Measurements from ENCODE around the gene DENND1A. TPM values are rescaled to one million over a fixed set of nuclear protein-coding genes. Genes with fewer than 3 reads are reported as not detected.

Gene DENND1A
- polyA plus RNA-seq, 6 donors from 2014 or later: 4.0 to 9.5 (median 5.3) TPM

DNA sequence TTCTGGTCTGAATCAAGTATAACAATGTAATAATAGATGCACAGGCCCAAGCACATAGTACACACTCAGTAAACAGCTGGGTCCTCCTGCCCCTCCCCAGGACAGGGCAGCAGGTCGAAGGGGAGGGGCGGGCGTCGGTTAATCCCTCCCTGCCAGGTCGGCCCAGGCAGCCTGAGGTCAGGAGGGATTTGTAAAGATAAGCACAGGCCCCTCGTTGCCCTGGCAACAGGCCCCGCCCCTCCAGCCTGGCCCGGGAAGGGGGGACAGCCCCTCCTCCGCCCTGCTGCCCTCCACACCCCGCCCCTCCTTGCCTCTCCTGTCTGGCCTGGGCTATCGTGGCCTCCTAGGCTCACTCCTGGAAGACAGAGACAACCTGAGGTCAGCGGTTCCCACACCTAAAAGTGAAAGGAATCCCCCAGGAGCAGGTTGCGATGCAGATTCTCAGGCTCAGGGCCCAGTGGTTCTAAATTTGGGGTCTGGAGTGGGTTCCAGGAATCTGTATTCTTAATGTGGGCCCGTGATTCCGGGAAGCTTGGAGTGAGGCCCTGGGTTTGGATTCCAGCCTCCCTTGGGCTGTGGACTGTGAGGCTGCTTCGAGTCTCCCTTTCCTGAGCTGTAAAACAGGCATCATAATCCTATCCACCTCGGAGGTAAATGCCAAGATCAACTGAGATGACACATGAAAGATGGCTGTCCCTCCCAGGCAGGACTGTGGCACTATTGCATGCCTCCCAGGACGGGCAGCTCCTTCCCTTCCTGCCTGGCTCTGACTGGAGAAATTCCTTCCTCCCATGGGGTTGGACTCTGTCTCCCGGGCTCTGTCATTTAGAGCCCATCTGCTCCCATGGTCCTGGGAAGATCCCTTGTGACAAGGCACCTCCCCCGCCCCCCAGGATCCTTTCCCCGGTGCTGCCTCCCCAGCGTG is 569.5 kb downstream of the DENND1A start:
- Mint-ChIP-seq H3K4me1 (peaks cover 13 to 22% (median 13%) of the 10 kb centered on the region in 3 donors), H3K36me3 (no peaks in the 10 kb centered on the region), H3K27me3 (peaks cover 0 to 4% (median 3%) of the 10 kb centered on the region in 3 donors), H3K9me3 (no peaks in the 10 kb centered on the region), H3K27ac (peak overlapping the region in 2 of 6 donors; percentile 33 to 73), H3K4me3 (peak overlapping the region in 3 of 8 donors; percentile 29 to 71 (median 29))
- DNase-seq: peak; percentile 66
- ATAC-seq (ENCODE audit: low read depth in 2 of 2): peak; percentile 77 to 79

DNA sequence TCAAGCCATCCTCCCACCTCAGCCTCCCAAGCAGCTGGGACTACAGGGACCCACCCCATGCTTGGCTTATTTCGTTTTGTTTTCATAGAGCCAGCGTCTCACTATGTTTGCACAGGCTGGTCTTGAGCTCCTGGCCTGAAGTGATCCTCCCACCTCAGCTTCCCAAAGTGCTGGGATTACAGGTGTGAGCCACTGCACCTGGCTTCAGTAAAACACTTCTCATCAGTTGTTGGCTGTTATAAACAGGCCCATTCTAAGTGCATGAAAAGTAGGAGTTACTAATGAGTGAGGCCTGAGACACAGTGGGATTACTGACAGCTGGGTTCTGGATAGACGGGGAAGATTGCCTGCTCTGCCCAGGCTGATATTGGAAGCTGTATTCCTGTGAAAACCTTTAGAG is 570.4 kb downstream of the DENND1A start:
- Mint-ChIP-seq H3K4me3 (peak overlapping the region in 1 of 8 donors; percentile 71), H3K27ac (peak overlapping the region in 4 of 6 donors; percentile 14 to 73 (median 38)), H3K27me3 (no peaks in the 10 kb centered on the region), H3K36me3 (no peaks in the 10 kb centered on the region), H3K9me3 (no peaks in the 10 kb centered on the region), H3K4me1 (peaks cover 13 to 22% (median 13%) of the 10 kb centered on the region in 3 donors)
- DNase-seq (no peak), ATAC-seq (ENCODE audit: low read depth in 2 of 2) (no peak)

DNA sequence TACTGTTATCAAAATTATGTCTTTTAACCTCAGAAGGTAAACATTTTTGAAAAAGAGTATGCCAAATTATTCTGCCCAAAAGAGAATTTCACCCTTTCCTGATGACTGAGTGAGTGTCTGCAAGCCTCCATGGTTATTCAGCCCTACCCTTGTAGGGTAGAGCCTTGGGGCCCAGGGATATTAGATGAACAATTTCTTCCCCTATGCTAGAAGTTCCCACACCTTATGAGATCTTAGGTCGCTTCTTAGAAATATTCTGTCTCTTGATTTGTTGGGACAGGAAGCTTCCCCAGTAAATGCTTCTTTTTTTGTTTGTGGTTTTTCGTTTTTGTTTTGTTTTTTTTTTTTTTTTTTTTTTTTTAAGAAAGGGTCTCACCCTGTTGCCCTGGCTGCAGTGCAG is 570.8 kb downstream of the DENND1A start:
- Mint-ChIP-seq H3K27me3 (no peaks in the 10 kb centered on the region), H3K4me3 (peak overlapping the region in 2 of 8 donors; percentile 49 to 71), H3K36me3 (no peaks in the 10 kb centered on the region), H3K4me1 (peaks cover 16 to 24% (median 17%) of the 10 kb centered on the region in 3 donors), H3K9me3 (no peaks in the 10 kb centered on the region), H3K27ac (peak overlapping the region in 4 of 6 donors; percentile 33 to 80 (median 38))
- no peak for DNase-seq
- no peak for ATAC-seq (ENCODE audit: low read depth in 2 of 2)

GRCh38 chr9:123358181-123358905 is 571.6 kb downstream of the DENND1A start:
- H3K36me3 Mint-ChIP-seq: no peaks in the 10 kb centered on the region
- peak overlapping the region in 3 of 6 donors; percentile 33 to 80 (median 71) for H3K27ac Mint-ChIP-seq
- no peaks in the 10 kb centered on the region for H3K27me3 Mint-ChIP-seq
- no peak for ATAC-seq (ENCODE audit: low read depth in 2 of 2)
- H3K4me1 Mint-ChIP-seq: peaks cover 16 to 26% (median 20%) of the 10 kb centered on the region in 3 donors
- DNase-seq: no peak
- H3K9me3 Mint-ChIP-seq: no peaks in the 10 kb centered on the region
- peak overlapping the region in 4 of 8 donors; percentile 49 to 71 (median 57) for H3K4me3 Mint-ChIP-seq

DNA sequence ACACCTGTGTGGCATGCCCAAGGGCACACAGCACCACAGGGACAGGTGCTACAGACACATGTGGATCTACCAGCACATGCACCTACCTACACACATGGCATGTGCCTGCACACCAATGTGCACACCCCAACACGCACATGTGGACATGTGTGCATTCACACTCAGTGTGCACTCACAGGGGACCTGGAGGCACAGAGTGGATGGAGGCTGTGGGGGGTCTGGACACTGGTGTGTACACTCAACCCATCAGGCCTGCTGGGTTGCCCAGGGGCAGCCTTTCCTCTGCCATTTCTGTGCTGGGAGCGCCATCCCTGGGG is 572.2 kb downstream of the DENND1A start:
- no peak for DNase-seq
- H3K9me3 Mint-ChIP-seq: no peaks in the 10 kb centered on the region
- peaks cover 0 to 2% (median 0%) of the 10 kb centered on the region in 3 donors for H3K27me3 Mint-ChIP-seq
- ATAC-seq (ENCODE audit: low read depth in 2 of 2): no peak
- H3K27ac Mint-ChIP-seq: no peak overlapping the region
- H3K4me3 Mint-ChIP-seq: peak overlapping the region in 1 of 8 donors; percentile 61
- H3K4me1 Mint-ChIP-seq: peaks cover 18 to 26% (median 20%) of the 10 kb centered on the region in 3 donors
- H3K36me3 Mint-ChIP-seq: no peaks in the 10 kb centered on the region

DNA sequence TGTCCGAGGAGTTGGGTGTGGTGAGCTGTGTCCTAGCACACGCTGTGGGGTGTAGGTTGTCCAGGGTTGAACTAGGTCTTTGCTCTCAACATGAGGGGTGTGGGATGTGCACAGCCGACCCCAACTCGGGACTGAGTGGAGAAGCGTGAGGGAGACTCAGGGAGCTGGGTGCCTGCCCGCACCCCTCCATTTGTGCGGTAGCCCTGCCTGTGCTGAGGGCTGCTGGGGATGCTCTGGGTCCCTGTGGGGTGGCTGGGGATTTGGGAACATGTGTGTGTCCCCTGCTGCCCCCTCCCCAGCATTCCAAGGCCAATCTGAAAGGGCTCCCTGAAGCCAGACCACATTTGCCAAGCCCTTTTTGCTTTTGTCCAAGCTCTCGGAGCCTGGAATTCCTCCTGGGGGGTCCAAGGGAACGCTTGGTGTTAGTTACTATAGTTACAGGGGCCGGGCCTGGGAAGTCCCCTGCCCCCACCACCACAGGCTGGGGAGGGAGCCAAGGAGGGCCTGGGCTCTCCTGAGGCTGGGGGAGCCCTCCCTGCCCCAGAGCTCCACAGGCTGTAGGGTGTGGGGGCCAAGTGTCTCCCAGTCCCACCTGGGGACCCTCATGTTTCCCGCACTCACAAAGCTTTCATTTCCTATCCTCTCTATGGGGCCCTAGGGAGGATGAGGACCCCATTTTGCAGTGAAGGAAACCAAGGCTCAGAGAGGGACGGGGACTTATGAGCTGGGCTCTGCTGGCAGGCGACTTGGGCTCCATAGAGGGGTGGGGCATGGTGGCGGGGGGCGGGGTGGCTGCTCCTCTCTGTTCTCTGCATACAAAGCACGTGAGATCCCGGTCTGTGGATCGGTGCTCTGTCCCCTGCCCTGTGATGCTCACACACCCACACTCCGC is 572.8 kb downstream of the DENND1A start:
- Mint-ChIP-seq H3K36me3 (no peaks in the 10 kb centered on the region), H3K4me3 (no peak overlapping the region), H3K27ac (peak overlapping the region in 1 of 6 donors; percentile 79), H3K27me3 (peaks cover 0 to 6% (median 0%) of the 10 kb centered on the region in 3 donors), H3K4me1 (peaks cover 20 to 30% (median 22%) of the 10 kb centered on the region in 3 donors), H3K9me3 (no peaks in the 10 kb centered on the region)
- ATAC-seq (ENCODE audit: low read depth in 2 of 2): no peak
- no peak for DNase-seq

DNA sequence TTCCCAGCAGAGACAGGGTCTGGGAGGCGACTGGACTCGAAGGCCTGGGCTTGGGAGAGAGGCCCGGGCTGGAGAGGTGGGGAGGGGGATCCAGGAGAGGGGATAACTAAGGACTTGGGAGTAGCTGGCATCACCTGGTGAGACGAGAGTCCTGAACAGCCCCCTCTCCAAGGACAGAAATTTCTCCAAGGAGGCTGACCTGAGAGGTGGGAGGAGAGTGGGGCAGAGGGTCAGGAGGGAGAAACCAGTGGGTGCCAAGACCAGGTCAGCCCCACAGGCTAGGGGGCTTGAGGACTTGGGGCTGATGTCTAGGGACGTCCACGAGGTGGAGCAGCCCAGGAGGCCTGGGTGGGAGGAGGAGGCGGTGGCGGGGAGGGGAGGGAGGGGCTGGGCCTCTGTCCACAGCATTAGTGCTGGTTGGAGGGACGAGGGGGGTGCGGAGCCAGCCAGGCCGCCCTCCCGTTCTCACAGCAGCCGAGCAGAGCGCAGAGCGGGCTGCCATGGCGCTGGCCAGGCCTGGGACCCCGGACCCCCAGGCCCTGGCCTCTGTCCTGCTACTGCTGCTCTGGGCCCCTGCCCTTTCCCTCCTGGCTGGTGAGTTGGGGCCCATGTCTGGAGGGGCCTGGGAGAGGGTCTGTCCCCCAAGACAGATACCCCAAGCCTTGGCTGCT is 574.0 kb downstream of the DENND1A start, which contains the start of gene CRB2:
Gene CRB2, plus strand, starts transcription at position 437 of the 671 bp plus-strand sequence. Its CDS starts 64 bp downstream, at position 501.
- Mint-ChIP-seq H3K9me3 (no peaks in the 10 kb centered on the region), H3K4me1 (peaks cover 20 to 30% (median 22%) of the 10 kb centered on the region in 3 donors), H3K4me3 (peak within 1 kb of the TSS in 1 of 8 donors; percentile 2), H3K27ac (peak within 1 kb of the TSS in 2 of 6 donors; percentile 47 to 79), H3K27me3 (peaks cover 0 to 6% (median 0%) of the 10 kb centered on the region in 3 donors), H3K36me3 (no peaks in the 10 kb centered on the region)
- no peak for DNase-seq
- ATAC-seq (ENCODE audit: low read depth in 2 of 2): no peak

DNA sequence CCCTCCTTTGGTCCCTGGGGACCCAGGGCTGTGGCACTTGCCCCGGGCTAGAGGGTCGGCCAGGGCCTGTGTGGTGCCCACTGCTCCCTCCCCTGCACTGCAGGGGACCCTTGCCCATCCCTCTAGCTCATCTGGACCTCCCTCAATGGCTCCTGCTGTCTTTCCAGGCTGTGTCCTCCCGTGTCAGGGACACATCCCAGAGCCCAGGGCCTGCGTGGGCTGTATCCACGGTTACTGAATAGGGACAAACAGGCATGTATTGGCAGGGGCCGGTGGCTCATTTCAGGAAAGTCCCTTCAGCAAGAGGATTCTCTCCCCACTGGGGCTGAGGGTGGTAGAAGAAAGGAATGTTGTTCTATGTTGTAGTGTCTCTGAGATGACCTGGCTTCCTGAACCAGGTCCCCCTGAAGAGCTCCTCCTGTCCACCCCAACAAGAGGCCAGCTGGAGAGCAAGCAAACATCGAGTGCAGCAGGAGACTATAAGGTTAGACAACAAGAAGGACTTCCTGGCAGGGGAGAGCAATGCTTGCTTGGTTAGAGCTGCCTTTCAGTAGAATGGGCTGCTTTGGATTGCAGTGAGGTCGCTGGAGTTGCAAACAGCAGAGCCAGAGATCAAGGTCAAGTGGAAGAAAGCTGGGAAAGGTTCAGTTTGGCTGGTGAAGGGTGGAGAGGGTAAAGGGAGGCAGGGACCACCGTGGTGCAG is 575.0 kb downstream of the DENND1A start:
- Mint-ChIP-seq H3K4me3 (peak overlapping the region in 1 of 8 donors; percentile 2), H3K36me3 (no peaks in the 10 kb centered on the region), H3K4me1 (peaks cover 16 to 32% (median 29%) of the 10 kb centered on the region in 3 donors), H3K9me3 (no peaks in the 10 kb centered on the region), H3K27me3 (peaks cover 0 to 6% (median 0%) of the 10 kb centered on the region in 3 donors), H3K27ac (peak overlapping the region in 2 of 6 donors; percentile 47 to 75)
- ATAC-seq (ENCODE audit: low read depth in 2 of 2) (no peak), DNase-seq (no peak)

GRCh38 chr9:123353984-123354591 is 575.8 kb downstream of the DENND1A start:
- DNase-seq (peak; percentile 53), ATAC-seq (ENCODE audit: low read depth in 2 of 2) (peak; percentile 66 to 70)
- peak overlapping the region in 2 of 6 donors; percentile 53 to 63 for H3K27ac Mint-ChIP-seq
- H3K4me1 Mint-ChIP-seq: peaks cover 13 to 29% (median 21%) of the 10 kb centered on the region in 3 donors
- H3K27me3 Mint-ChIP-seq: peaks cover 0 to 6% (median 0%) of the 10 kb centered on the region in 3 donors
- peak overlapping the region in 2 of 8 donors; percentile 14 to 59 for H3K4me3 Mint-ChIP-seq
- no peaks in the 10 kb centered on the region for H3K9me3 Mint-ChIP-seq
- no peaks in the 10 kb centered on the region for H3K36me3 Mint-ChIP-seq

GRCh38 chr9:123353041-123353440 is 576.9 kb downstream of the DENND1A start:
- Mint-ChIP-seq H3K27me3 (peaks cover 0 to 6% (median 0%) of the 10 kb centered on the region in 3 donors), H3K4me1 (peaks cover 13 to 20% (median 20%) of the 10 kb centered on the region in 3 donors), H3K36me3 (no peaks in the 10 kb centered on the region), H3K27ac (peak overlapping the region in 1 of 6 donors; percentile 61), H3K4me3 (no peak overlapping the region), H3K9me3 (no peaks in the 10 kb centered on the region)
- no peak for DNase-seq
- no peak for ATAC-seq (ENCODE audit: low read depth in 2 of 2)

GRCh38 chr9:123350590-123351310 is 579.2 kb downstream of the DENND1A start:
- no peak for DNase-seq
- Mint-ChIP-seq H3K27me3 (peaks cover 0 to 6% (median 0%) of the 10 kb centered on the region in 3 donors), H3K9me3 (no peaks in the 10 kb centered on the region), H3K36me3 (no peaks in the 10 kb centered on the region), H3K27ac (peak overlapping the region in 2 of 6 donors; percentile 39 to 45), H3K4me3 (peak overlapping the region in 2 of 8 donors; percentile 19 to 82), H3K4me1 (peaks cover 13 to 22% (median 21%) of the 10 kb centered on the region in 3 donors)
- no peak for ATAC-seq (ENCODE audit: low read depth in 2 of 2)

Data from naive B cell (primary cell).